Stimulated activated CD4-positive, alpha-beta T cell treated with anti-CD3 and anti-CD28 coated beads, Interleukin-1b, Interleukin-23, amount 100 ng/mL, for 1 hour (primary cell): ENCODE measurements around the gene GRXCR2.
"Not testable (repeated sequence)": the region's sequence is repeated elsewhere in the genome, so short reads cannot be mapped to it uniquely, and the experiment has no call there.

Experiments
- DNase-seq, 2 donors: peaks; one replicate each; pipeline ENCODE4 v3.0.0-alpha.2; 2020; ENCODE audit warnings: low read depth in 2 of 2

Gene GRXCR2

DNA sequence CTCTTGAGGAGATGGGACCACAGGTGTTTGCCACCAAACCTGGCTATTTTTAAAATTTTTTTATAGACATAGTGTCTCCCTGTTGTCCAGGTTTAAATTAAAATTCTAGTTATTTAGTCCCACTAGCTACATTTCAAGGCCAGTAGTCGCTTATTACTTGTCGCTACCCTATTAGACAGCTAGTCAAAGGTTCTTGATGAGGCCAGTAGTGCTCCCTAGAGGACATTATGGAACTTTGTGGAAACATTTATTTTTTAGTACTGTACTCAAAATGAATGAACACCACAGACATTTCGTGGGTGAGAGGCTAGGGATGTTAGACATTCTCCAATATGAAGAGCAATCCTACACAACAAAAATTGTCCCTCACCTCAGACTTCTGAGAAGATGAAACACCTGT, 14.4 kb upstream of the GRXCR2 start:
- no peak for DNase-seq

- no peak for DNase-seq
Observed at GRCh38 chr5:145874765-145875164, 2.0 kb upstream of the GRXCR2 start.

DNA sequence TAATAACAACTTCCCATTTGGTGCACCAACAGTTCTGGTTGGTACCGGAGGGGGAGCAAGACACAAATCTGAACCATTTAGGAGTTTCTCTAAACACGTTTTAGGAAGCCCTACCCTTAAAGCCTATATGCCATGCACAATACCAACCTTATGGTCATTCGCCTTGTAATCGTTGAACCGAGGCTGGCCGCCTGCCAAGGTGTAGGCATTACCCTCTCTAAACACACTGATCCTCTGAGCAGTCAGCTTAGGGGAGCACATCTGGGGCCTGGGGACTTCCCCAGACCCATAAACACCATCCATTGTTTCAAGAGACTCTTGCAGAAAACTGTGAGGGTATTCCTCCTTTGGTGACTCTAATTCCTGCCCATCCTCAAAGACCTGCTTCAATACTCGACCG, 328 bp downstream of the GRXCR2 start:
- no peak for DNase-seq

- DNase-seq, result no peak
Observed at GRCh38 chr5:145869753-145870152, 3.1 kb downstream of the GRXCR2 start.

GRCh38 chr5:145867806-145868205, 5.0 kb downstream of the GRXCR2 start:
- DNase-seq, result no peak

DNA sequence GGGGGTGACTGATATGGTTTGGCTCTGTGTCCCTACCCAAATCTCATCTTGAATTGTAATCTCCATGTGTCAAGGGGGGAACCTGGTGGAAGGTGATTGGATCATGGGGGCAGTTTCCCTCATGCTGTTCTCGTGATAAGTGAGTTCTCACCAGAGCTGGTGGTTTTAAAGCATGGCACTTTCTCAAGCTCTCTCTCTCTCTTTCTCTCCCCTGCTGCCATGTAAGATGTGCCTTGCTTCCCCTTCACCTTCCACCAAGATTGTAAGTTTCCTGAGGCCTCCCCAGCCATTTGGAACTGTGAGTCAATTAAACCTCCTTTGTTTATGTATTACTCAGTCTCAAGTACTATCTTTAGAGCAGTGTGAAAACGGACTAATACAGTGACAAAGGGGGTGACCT, 8.4 kb downstream of the GRXCR2 start:
- not testable (repeated sequence) for DNase-seq

DNA sequence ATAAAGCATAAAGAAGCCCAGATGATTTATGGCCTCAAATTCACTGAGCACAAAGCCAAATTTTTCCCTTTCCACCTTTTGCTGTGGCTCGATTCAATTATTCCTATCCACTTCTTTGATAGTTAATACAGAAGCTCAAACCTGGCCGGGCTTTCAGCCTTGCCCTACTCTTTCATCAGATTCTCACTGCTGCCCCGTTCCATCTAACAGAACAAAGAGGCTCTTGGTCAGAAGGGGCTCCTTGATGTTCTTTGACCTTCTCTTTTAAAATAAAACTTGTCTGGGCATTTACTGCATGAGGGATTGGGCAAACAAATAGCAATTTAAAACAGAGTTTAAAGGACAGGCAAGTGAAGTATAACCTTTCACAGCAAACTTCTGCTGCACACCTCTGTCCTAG, 9.8 kb downstream of the GRXCR2 start:
- no peak for DNase-seq

GRCh38 chr5:145859897-145860296, 12.9 kb downstream of the GRXCR2 start:
- no peak for DNase-seq

DNA sequence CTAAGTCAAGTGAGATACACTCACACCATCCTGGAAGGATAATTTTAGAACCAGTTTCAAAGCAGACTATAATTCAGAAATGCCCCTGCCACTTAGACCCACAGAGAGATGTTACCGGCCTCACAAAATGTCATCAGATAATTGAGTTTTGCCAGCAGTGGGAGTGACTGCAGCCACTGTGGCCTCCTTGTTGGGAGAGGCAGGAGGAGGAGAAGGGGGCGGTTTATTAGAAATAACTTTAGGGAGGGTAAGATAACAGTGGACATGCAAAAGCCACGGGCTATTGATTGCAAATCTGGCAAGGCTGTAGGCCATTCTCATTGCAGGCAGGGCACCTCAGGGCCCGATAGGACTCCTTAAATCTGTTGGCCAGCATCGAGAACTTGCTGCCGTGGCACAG, 13.4 kb downstream of the GRXCR2 start:
- no peak for DNase-seq

GRCh38 chr5:145858959-145859358, 13.9 kb downstream of the GRXCR2 start:
- no peak for DNase-seq

- DNase-seq, result no peak
Observed at GRCh38 chr5:145856285-145856818, 16.5 kb downstream of the GRXCR2 start.

GRCh38 chr5:145855763-145856267, 17.0 kb downstream of the GRXCR2 start:
- DNase-seq, result no peak

DNA sequence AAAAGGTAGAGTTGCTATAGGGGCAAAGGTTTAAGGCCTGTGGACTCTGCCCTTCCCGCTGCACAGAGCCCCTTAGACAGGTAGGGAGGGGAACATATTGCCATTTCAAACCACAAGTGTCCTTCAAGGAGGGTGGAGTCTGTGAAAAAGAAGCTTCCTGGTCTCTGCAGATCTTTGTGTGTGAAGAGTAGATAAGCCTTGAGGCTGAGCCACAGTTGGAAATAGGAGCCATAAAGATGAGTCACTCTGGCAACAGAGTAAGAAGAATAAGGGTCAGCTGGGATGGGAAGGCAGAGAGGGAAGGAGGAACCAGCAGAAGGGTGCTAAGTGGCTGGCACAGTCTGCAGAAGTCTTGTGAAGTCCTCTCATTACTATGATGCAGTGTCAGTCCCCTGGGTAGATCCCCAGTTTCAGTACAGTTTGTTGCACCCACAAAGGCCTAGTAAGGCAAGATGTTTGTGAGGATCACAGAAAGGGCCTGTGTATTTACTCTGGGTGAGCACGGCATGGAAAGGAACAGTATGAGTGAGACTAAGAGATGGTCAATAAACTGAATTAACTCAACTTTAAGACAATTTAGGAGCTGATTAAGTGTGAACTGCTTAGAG, 18.1 kb downstream of the GRXCR2 start:
- DNase-seq, result no peak

DNA sequence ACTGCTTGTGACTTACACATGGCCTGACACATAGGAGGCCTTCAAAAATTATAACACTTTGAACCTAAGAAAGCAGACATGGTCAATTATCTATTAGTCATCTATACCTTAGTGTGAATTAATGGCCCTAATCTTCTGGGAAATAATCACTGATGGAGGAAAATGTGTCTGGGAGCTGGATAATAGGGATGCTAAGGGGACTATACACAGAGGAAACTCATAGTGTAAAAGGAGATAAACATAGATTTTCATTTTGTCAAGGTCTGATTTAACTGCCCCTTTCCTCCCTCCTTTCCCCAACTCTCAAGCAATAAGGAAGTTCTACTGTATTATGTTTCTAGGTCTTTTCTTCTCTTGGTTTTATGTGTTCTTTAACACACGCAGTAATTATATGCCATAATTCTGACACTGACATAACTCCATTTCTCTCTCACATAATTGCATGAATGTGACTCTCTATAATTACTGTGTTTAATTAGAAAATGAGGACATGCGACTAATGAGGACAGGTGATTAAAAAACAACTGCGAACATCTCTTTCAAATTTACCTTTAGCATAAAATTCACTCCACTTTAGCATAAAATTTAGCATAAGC, 18.9 kb downstream of the GRXCR2 start:
- DNase-seq, result no peak

DNA sequence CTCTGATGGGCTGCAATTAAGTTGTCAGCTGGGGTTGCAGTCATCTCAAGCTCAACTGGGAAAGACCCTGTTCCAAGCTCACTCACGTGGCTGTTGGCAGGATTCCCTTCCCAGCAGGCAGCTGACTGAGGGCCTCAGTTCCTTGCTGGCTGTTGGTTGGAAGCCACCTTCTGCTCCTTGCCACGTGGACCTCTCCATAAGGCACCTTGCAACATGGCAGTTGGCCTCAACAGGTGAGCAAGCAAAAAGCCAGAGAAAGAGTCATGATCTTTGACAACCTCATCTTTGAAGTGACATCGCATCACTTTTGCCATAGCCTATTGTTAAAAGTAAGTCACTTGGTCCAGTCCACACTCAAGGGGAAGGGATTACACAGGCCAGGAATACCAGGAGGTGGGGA, 19.8 kb downstream of the GRXCR2 start:
- DNase-seq, result no peak

DNA sequence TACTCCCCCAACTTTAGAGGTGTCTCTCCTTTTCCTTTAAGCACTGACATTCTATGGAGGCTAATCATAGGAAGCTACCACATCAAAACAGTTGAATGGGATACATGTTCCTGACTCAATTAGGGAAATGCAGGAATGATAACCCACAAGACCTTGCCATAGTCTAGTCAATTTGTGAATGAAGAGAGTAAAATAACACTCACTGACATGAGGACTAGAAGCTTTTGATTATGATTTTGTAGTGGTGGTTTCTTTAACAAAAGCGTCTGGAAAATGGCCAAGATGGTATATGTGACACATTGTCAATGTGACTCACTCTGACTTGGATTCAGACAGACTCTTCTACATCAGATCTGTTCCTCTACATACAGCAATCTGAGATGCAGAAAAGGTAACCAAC, 24.0 kb downstream of the GRXCR2 start:
- no peak for DNase-seq

GRCh38 chr5:145847499-145848497, 25.0 kb downstream of the GRXCR2 start:
- DNase-seq, result no peak

GRCh38 chr5:145846081-145846480, 26.7 kb downstream of the GRXCR2 start:
- DNase-seq, result no peak

DNA sequence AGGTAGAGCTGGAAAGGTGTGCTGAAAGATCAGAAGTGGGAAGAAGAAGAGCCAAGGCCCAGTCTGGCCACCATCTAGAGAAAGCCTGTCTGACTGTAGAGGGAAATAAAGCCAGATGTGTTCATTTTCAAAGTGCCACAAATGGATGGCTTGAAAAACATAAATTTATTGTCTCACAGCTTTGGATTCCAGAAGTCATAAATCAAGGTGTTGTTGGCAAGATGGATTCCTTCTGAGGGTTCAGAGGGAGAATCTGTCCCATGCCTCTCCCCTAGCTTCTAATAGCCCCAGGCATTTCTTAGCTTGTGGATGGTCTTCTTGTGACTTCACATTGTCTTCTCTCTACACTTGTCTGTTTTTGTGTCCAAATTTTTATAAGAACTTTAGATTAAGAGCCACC, 31.5 kb downstream of the GRXCR2 start:
- DNase-seq, result no peak

DNA sequence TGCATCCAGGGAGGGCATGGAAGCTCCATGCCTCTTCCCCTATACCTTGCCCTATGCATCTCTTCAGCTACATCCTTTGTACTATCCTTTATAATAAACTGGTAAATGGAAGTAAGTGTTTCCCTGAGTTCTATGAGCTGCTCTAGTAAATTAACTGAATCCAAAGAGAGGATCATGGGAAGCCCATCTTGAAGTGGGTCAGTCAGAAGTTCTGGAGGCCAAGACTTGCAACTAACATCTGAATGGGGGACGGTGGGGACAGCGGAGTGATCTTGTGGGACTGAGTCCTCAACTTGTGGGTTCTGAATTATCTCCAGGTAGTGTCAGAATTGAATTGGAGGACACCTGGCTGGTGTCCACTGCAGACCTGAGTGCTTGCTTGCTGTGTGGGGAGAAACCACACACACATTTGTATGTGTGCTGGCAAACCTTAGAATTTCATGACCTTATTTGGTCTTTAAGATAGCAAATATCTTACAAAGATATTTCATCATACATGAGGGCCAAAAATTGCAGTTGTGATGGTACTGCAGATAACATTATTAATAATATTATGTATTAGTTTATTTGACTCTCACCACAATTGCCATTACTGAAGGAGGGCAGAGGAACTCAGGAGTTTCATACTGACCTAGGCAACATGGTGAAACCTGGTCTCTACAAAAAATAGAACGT, 32.2 kb downstream of the GRXCR2 start:
- no peak for DNase-seq

GRCh38 chr5:145838276-145838675, 34.5 kb downstream of the GRXCR2 start:
- DNase-seq, result no peak

- DNase-seq, result not testable (repeated sequence)
Observed at GRCh38 chr5:145836241-145836640, 36.6 kb downstream of the GRXCR2 start.
